Tibial nerve (tissue), 4 donors: Measurements from ENCODE around the gene MED12L. TPM values are rescaled to one million over a fixed set of nuclear protein-coding genes. Genes with fewer than 3 reads are reported as not detected.

Source experiments
- DNase-seq, 2 donors: peaks; one replicate each; pipeline ENCODE4 v3.0.0-alpha.2; 2019; ENCODE audit warnings: low spot score in 2 of 2
- H3K27ac ChIP-seq, 4 donors: fragments of 200-600 bp; sonication (generic) in 3 of 4; one replicate each; pipeline ENCODE4 v1.5.1; 2017 to 2019; ENCODE audit warnings: mild to moderate bottlenecking in 1 of 4
- H3K27me3 ChIP-seq, 2 donors: fragments of 200-600 bp; sonication (generic) in 1 of 2; one replicate each; pipeline versions ENCODE4 v1.5.1 to v1.6.0; 2017 to 2019
- H3K36me3 ChIP-seq, 3 donors: fragments of 200-600 bp; sonication (generic); one replicate each; pipeline ENCODE4 v1.5.1; 2018 to 2019
- H3K4me1 ChIP-seq, 4 donors: fragments of 200-600 bp; sonication (generic) in 3 of 4; one replicate each; pipeline ENCODE4 v1.5.1; 2017 to 2019
- H3K4me3 ChIP-seq, 4 donors: fragments of 200-600 bp; sonication (generic) in 3 of 4; one replicate each; pipeline ENCODE4 v1.5.1; 2017 to 2019; ENCODE audit warnings: mild to moderate bottlenecking in 1 of 4, moderate library complexity in 1 of 4
- H3K9me3 ChIP-seq, 4 donors: fragments of 200-600 bp; sonication (generic) in 3 of 4; one replicate each; pipeline ENCODE4 v1.5.1; 2017 to 2019
- CTCF ChIP-seq, 5 experiments: fragments of 200-600 bp in 3 of 5; fragments of 450-650 bp in 2 of 5; sonication (generic) in 3 of 5; IDR thresholded peaks; one replicate each; pipeline ENCODE4 v1.5.1; 2016 to 2019; ENCODE audit warnings: antibody characterized with exemption in 5 of 5, mild to moderate bottlenecking in 3 of 5, moderate library complexity in 2 of 5
- EP300 ChIP-seq, 2 donors: sonication (generic); formaldehyde crosslinking; IDR thresholded peaks; one replicate each; pipeline ENCODE4 v1.6.1; 2017; ENCODE audit warnings: antibody characterized with exemption in 2 of 2, mild to moderate bottlenecking in 1 of 2
- POLR2A ChIP-seq, 2 donors: fragments of 450-650 bp; IDR thresholded peaks; one replicate each; pipeline ENCODE4 v1.6.1; 2017; ENCODE audit warnings: antibody characterized with exemption in 2 of 2, mild to moderate bottlenecking in 2 of 2, moderate library complexity in 2 of 2
- WGBS, 2 donors: methylation state at CpG; one replicate each; pipeline ENCODE4 v1.1.5; 2018; 5-methylcytosine and 5-hydroxymethylcytosine counted together
- total RNA-seq, 4 donors: library from RNA; depleted of rRNA; stranded (reverse); fragments of >200 nt; gene quantifications; one replicate each; pipeline ENCODE4 v1.1.0, GENCODE V29; 2016

MED12L gene
- total RNA-seq, 4 donors from 2014 or later = 1.2 to 5.9 (median 2.4) TPM

DNA sequence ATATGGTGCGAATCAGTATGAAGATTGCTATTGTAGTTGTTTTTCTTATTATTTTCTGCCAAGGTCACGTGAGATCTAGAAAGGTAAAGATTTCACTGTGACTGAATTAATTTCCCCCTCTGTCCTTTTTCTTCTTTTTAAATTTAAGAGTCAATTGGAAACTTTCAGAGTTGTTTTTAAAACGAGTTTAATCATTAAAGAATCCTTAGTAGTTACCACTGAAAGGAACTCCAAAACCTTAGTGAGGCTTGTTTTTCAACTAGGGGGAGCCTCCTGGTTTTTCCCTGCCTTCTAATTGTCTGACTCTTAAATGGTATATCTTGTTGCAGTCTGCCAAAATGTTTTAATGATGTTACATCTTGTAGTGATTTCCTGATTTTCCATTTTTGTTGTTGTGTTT lies 281.5 kb downstream of the MED12L start:
- Histone ChIP-seq H3K4me1 (peaks cover 0 to 10% (median 4%) of the 10 kb centered on the region in 4 donors), H3K27me3 (no peaks in the 10 kb centered on the region), H3K27ac (no peak overlapping the region), H3K9me3 (no peaks in the 10 kb centered on the region), H3K36me3 (peaks cover 0 to 4% (median 0%) of the 10 kb centered on the region in 3 donors), H3K4me3 (no peak overlapping the region)
- TF ChIP-seq CTCF (IDR thresholded peaks at IDR 0.05) = no peak
- TF ChIP-seq EP300 (IDR thresholded peaks at IDR 0.05) = no peak
- TF ChIP-seq POLR2A (IDR thresholded peaks at IDR 0.05) = no peak
- no peak for DNase-seq
- WGBS, 2 donors = 81 to 89% methylated on average over 3 of the region's 3 CpGs

- Histone ChIP-seq H3K9me3 (no peaks in the 10 kb centered on the region), H3K4me1 (peaks cover 0 to 12% (median 4%) of the 10 kb centered on the region in 4 donors), H3K27me3 (no peaks in the 10 kb centered on the region), H3K4me3 (no peak overlapping the region), H3K36me3 (peaks cover 0 to 4% (median 0%) of the 10 kb centered on the region in 3 donors), H3K27ac (no peak overlapping the region)
- 76 to 84% methylated on average over 5 of the region's 5 CpGs for WGBS, 2 donors
- no peak for DNase-seq
- no peak for TF ChIP-seq CTCF (IDR thresholded peaks at IDR 0.05)
- no peak for TF ChIP-seq POLR2A (IDR thresholded peaks at IDR 0.05)
- no peak for TF ChIP-seq EP300 (IDR thresholded peaks at IDR 0.05)
Measured at GRCh38 chr3:151367448-151367847, 282.0 kb downstream of the MED12L start.

DNA sequence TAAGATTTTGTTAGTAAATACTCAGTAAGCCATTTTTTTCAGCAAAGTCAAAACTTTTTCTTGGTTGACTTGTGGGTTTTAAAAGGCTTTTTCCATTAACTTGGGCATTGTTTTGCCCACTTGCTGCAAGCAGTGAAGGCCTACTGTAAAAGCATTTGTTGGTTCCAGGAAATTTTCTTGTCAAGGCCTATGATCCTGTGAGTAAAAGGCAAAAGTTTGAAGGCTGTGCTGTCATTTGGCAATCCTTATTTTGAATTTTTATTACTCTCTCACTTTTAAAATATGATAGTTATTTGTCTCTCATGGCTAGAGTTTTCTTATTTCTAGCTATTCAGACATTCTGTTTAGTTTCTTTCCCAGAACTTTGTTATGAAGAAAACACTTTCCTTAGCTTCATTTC lies 286.1 kb downstream of the MED12L start:
- TF ChIP-seq POLR2A (IDR thresholded peaks at IDR 0.05) (no peak), CTCF (IDR thresholded peaks at IDR 0.05) (no peak), EP300 (IDR thresholded peaks at IDR 0.05) (no peak)
- DNase-seq = no peak
- no peaks in the 10 kb centered on the region for H3K9me3 ChIP-seq
- no peak overlapping the region for H3K4me3 ChIP-seq
- H3K27ac ChIP-seq = no peak overlapping the region
- peaks cover 0 to 4% (median 0%) of the 10 kb centered on the region in 3 donors for H3K36me3 ChIP-seq
- no peaks in the 10 kb centered on the region for H3K27me3 ChIP-seq
- H3K4me1 ChIP-seq = peaks cover 0 to 5% (median 0%) of the 10 kb centered on the region in 4 donors

DNA sequence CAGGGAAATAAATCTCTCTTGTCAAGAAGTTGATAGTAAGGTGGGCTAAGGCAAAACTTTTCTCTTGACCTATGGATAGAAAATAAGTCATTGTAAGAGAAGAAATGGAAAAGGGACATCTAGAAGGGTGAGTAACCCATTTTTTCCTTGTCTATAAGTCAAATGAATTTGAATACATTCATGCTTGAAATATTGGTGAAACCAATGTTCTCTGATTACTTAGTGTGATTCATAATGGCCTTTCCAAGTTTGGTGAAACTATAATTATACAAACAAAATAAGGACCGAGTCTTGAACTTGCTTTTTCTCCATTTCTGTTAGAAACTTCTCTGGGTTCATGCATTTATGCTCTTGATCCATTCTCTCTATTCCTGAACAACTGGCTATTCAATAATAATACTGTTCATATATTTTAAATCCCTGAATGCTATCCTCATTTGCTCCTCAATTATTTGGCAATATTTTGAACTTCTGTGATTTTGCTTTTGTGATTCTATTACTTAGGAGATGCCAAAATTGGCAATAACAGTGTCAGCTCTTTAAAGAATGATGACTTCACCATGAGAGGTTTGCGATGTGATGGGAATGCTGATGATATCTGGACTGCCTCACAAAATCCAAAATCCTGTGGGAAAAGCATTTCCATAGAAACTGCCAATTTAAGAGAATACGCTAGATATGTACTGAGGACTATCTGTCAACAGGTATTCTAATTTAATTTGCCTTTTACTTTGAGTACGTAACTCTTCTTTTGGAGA lies 286.8 kb downstream of the MED12L start:
- Histone ChIP-seq H3K4me1 (peaks cover 0 to 5% (median 0%) of the 10 kb centered on the region in 4 donors), H3K9me3 (no peaks in the 10 kb centered on the region), H3K27ac (no peak overlapping the region), H3K27me3 (no peaks in the 10 kb centered on the region), H3K4me3 (no peak overlapping the region), H3K36me3 (peaks cover 0 to 4% (median 0%) of the 10 kb centered on the region in 3 donors)
- TF ChIP-seq POLR2A (IDR thresholded peaks at IDR 0.05) (no peak), EP300 (IDR thresholded peaks at IDR 0.05) (no peak), CTCF (IDR thresholded peaks at IDR 0.05) (no peak)
- DNase-seq = no peak
- 78 to 91% methylated on average over 4 of the region's 4 CpGs for WGBS, 2 donors

GRCh38 chr3:151377768-151378385 lies 292.4 kb downstream of the MED12L start:
- no peak for TF ChIP-seq CTCF (IDR thresholded peaks at IDR 0.05)
- TF ChIP-seq EP300 (IDR thresholded peaks at IDR 0.05) = no peak
- Histone ChIP-seq H3K27me3 (no peaks in the 10 kb centered on the region), H3K36me3 (peaks cover 0 to 5% (median 0%) of the 10 kb centered on the region in 3 donors), H3K4me1 (peaks cover 0 to 13% (median 3%) of the 10 kb centered on the region in 4 donors), H3K4me3 (no peak overlapping the region), H3K27ac (no peak overlapping the region), H3K9me3 (no peaks in the 10 kb centered on the region)
- no peak for DNase-seq
- WGBS, 2 donors = 88 to 90% methylated on average over 8 of the region's 8 CpGs
